ENCODE data around the gene NRTN. TPM values are rescaled to one million over a fixed set of nuclear protein-coding genes. Genes with fewer than 3 reads are reported as not detected.

The NRTN gene
- total and polyA plus RNA-seq, 2 of the 13 experiments (the other 11 are each of a cell fraction or from before 2014, with no cell fraction given): 4.1 to 5.3 TPM

DNA sequence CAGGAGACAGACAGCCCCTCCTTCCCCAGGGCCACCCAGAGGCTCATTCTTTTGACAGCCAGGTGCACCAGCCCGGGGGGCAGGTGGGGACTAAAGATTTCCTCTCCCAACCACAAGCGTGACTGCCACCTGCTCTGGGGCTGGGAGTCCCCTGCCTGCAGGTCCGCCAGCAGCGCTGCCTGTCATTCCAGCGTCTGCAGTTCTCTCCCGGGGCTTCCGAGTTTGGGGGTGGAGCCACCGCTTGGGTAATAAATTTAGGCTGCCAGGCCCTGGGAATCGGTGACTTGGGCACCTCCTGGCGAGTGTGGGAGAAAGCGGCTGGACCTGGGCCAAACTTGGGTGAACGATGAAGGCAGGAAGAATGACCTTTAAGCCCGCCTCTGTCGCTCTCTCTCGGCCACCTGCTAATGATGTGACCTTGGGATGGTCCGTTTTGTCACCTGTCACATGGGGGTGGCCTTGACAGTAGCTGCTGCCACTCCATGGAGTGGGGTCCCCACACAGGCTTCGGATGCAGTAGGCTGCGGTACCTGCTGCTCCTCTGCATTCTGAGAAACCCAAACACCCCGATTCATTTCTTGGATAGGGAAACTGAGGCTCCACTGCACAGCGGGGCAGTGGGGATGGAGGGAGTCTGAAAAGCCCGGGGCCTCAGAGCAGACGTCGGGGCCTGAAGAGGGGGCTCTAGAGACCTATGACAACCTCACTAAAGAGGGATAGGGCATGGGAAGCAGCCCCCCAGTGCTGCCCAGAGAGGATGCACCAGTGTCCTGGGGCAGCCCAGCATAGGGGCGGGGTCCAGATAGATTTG is 21.9 kb downstream of the NRTN start (continued):
- TF ChIP-seq, protein P1, sequence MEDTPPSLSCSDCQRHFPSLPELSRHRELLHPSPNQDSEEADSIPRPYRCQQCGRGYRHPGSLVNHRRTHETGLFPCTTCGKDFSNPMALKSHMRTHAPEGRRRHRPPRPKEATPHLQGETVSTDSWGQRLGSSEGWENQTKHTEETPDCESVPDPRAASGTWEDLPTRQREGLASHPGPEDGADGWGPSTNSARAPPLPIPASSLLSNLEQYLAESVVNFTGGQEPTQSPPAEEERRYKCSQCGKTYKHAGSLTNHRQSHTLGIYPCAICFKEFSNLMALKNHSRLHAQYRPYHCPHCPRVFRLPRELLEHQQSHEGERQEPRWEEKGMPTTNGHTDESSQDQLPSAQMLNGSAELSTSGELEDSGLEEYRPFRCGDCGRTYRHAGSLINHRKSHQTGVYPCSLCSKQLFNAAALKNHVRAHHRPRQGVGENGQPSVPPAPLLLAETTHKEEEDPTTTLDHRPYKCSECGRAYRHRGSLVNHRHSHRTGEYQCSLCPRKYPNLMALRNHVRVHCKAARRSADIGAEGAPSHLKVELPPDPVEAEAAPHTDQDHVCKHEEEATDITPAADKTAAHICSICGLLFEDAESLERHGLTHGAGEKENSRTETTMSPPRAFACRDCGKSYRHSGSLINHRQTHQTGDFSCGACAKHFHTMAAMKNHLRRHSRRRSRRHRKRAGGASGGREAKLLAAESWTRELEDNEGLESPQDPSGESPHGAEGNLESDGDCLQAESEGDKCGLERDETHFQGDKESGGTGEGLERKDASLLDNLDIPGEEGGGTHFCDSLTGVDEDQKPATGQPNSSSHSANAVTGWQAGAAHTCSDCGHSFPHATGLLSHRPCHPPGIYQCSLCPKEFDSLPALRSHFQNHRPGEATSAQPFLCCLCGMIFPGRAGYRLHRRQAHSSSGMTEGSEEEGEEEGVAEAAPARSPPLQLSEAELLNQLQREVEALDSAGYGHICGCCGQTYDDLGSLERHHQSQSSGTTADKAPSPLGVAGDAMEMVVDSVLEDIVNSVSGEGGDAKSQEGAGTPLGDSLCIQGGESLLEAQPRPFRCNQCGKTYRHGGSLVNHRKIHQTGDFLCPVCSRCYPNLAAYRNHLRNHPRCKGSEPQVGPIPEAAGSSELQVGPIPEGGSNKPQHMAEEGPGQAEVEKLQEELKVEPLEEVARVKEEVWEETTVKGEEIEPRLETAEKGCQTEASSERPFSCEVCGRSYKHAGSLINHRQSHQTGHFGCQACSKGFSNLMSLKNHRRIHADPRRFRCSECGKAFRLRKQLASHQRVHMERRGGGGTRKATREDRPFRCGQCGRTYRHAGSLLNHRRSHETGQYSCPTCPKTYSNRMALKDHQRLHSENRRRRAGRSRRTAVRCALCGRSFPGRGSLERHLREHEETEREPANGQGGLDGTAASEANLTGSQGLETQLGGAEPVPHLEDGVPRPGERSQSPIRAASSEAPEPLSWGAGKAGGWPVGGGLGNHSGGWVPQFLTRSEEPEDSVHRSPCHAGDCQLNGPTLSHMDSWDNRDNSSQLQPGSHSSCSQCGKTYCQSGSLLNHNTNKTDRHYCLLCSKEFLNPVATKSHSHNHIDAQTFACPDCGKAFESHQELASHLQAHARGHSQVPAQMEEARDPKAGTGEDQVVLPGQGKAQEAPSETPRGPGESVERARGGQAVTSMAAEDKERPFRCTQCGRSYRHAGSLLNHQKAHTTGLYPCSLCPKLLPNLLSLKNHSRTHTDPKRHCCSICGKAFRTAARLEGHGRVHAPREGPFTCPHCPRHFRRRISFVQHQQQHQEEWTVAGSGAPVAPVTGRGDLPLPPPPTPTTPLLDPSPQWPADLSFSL (CRISPR knock-in tag; IDR thresholded peaks at IDR 0.05): no peak
- TF ChIP-seq, protein P2, sequence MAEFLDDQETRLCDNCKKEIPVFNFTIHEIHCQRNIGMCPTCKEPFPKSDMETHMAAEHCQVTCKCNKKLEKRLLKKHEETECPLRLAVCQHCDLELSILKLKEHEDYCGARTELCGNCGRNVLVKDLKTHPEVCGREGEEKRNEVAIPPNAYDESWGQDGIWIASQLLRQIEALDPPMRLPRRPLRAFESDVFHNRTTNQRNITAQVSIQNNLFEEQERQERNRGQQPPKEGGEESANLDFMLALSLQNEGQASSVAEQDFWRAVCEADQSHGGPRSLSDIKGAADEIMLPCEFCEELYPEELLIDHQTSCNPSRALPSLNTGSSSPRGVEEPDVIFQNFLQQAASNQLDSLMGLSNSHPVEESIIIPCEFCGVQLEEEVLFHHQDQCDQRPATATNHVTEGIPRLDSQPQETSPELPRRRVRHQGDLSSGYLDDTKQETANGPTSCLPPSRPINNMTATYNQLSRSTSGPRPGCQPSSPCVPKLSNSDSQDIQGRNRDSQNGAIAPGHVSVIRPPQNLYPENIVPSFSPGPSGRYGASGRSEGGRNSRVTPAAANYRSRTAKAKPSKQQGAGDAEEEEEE (CRISPR knock-in tag; IDR thresholded peaks at IDR 0.05; ENCODE audit: borderline replicate concordance): no peak
- no peak for TF ChIP-seq ZNF329 (CRISPR knock-in tag; IDR thresholded peaks at IDR 0.05; ENCODE audit: low read depth)
- TF ChIP-seq ZNF367 (CRISPR knock-in tag; IDR thresholded peaks at IDR 0.05; ENCODE audit: borderline replicate concordance): no peak
- 0 out of 2 replicates have a peak, but pooled peaks have one; percentile 83 for TF ChIP-seq ZNF451 (CRISPR knock-in tag; IDR thresholded peaks at IDR 0.05)
- TF ChIP-seq HES4 (CRISPR knock-in tag; IDR thresholded peaks at IDR 0.05; ENCODE audit: borderline replicate concordance): no peak
- no peak for TF ChIP-seq MLLT10 (CRISPR knock-in tag; IDR thresholded peaks at IDR 0.05)
- TF ChIP-seq, protein P3, sequence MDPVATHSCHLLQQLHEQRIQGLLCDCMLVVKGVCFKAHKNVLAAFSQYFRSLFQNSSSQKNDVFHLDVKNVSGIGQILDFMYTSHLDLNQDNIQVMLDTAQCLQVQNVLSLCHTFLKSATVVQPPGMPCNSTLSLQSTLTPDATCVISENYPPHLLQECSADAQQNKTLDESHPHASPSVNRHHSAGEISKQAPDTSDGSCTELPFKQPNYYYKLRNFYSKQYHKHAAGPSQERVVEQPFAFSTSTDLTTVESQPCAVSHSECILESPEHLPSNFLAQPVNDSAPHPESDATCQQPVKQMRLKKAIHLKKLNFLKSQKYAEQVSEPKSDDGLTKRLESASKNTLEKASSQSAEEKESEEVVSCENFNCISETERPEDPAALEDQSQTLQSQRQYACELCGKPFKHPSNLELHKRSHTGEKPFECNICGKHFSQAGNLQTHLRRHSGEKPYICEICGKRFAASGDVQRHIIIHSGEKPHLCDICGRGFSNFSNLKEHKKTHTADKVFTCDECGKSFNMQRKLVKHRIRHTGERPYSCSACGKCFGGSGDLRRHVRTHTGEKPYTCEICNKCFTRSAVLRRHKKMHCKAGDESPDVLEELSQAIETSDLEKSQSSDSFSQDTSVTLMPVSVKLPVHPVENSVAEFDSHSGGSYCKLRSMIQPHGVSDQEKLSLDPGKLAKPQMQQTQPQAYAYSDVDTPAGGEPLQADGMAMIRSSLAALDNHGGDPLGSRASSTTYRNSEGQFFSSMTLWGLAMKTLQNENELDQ (CRISPR knock-in tag; IDR thresholded peaks at IDR 0.05; ENCODE audit: borderline replicate concordance): no peak
- TF ChIP-seq MTF1 (CRISPR knock-in tag; IDR thresholded peaks at IDR 0.05): no peak
- no peak for TF ChIP-seq ZNF615 (CRISPR knock-in tag; IDR thresholded peaks at IDR 0.05; ENCODE audit: borderline replicate concordance)
- TF ChIP-seq, protein P4, sequence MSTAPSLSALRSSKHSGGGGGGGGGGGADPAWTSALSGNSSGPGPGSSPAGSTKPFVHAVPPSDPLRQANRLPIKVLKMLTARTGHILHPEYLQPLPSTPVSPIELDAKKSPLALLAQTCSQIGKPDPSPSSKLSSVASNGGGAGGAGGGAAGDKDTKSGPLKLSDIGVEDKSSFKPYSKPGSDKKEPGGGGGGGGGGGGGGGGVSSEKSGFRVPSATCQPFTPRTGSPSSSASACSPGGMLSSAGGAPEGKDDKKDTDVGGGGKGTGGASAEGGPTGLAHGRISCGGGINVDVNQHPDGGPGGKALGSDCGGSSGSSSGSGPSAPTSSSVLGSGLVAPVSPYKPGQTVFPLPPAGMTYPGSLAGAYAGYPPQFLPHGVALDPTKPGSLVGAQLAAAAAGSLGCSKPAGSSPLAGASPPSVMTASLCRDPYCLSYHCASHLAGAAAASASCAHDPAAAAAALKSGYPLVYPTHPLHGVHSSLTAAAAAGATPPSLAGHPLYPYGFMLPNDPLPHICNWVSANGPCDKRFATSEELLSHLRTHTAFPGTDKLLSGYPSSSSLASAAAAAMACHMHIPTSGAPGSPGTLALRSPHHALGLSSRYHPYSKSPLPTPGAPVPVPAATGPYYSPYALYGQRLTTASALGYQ (CRISPR knock-in tag; IDR thresholded peaks at IDR 0.05): no peak
- no peak for TF ChIP-seq CBX2 (IDR thresholded peaks at IDR 0.05; ENCODE audit: low read depth, low read length)
- TF ChIP-seq CBX2 (CRISPR knock-in tag; IDR thresholded peaks at IDR 0.05; ENCODE audit: low read depth): no peak
- TF ChIP-seq RCOR2 (CRISPR knock-in tag; IDR thresholded peaks at IDR 0.05): 0 out of 2 replicates have a peak, but pooled peaks have one; percentile 48
- TF ChIP-seq ZNF644 (CRISPR knock-in tag; IDR thresholded peaks at IDR 0.05; ENCODE audit: low read depth): no peak
